ENCODE measurements around the gene LGALS9C.
"Not testable (repeated sequence)": the region's sequence is repeated elsewhere in the genome, so short reads cannot be mapped to it uniquely, and the experiment has no call there.

Gene LGALS9C

DNA sequence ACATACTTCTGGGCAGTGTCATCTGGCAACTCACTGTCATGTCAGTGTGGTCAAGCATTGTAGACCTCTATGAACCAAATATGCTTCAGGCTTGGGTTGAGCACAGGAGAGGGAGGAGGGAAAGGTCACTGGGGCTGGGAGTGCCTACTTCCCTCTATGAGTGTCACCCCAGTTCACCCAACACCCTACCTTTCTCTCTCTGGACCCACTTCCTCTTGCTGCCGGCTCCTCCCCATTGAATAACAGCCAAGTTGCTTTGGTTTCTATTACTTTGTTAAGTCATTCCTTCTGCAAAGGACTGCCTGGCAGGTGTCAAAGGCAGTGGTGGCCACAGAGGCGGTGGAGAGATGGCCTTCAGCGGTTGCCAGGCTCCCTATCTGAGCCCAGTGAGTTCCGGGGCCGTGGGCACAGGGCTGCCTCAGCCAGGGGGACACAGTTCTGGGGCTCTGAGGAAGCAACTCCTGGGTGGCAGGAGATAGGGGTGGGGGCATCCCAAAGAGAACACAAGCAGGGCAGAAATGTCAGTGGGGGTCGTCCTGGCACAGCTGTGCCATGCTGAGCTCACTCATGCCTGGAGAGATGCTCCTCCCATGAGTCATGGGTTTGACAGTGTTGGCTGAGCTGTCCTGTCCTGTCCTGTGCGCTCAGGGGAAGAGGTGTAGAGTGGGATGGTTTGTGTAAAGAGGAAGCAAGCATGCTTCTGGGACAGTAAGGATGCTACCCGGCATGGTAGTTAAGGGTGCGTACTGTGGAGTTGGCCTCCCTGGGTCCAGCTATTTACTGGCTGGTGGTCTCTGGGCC, at the start of gene LGALS9C:
TSS of gene LGALS9C (plus strand) at position 282 of the 801 bp plus-strand sequence. CDS start at position 348, 66 bp downstream.
- not testable (repeated sequence) for DNase-seq (ENCODE audit: low read depth)

DNA sequence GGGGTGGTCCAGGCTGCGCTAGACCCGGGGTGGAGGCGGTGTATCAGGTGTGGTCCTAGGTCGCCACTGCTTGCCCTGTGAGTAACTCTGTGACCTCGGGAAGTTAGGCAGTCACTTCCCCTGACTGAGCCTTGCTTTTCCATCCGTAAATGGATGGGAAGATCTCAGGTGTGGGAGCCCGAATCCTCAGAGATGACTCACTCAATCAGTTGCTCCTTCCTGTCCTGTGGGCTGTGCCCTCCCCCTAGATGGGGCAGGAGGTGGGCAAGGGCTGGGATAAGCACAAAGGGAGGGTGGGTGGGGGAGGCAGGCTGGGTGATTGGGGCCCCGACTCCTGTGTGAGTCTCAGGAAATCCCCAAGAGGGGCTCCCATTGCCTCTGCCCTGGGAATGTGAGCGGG, 44.4 kb upstream of the LGALS9C start:
- not testable (repeated sequence) for DNase-seq (ENCODE audit: low read depth)

DNA sequence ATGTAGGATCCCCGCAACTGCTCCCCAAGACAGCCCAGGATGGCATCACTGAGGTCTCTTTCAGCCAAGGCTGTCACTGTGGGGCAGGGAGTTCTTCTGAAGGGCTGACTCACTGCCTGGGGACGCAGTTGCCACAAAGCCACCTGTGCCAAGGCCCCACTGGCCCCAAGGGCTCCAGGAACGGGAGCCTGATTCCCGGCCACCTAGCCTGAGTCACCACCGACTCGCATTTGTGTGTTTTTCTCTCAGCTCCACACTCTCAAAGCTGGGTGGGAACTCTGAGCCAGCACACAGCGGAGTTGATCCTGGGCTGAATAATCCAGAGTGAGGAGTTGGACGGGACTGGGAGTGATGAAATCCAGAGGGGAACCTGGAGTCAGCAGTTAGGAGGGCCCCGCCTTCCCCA, 37.1 kb upstream of the LGALS9C start:
- not testable (repeated sequence) for DNase-seq (ENCODE audit: low read depth)

DNA sequence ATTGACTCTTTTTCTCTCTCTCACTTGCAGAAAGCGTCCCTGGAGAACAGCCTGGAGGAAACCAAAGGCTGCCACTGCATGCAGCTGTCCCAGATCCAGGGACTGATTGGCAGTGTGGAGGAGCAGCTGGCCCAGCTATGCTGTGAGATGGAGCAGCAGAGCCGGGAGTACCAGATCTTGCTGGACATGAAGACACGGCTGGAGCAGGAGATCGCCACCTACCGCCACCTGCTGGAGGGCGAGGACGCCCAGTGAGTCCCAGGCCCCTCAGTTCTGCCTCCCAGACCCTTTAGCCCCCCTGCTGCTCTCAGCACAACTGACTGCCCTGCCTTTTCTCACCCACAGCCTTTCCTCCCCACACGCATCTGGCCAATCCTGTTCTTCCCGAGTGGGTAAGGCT, 34.5 kb upstream of the LGALS9C start:
- DNase-seq (ENCODE audit: low read depth): peak; percentile 1

DNA sequence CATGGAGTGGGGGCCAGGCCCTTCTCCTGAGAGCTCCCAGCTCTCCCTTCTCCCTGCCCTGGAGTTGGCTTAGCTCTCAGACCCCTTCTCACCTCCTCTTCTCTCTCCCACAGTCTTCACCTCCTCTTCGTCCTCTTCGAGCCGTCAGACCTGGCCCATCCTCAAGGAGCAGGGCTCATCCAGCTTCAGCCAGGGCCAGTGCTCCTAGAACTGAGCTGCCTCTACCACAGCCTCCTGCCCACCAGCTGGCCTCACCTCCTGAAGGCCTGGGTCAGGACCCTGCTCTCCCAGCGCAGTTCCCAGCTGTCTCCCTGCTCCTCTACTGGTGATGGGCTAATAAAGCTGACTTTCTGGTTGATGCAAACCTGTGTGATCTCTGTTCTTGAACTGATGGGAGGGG, 34.1 kb upstream of the LGALS9C start:
- DNase-seq (ENCODE audit: low read depth): not testable (repeated sequence)

DNA sequence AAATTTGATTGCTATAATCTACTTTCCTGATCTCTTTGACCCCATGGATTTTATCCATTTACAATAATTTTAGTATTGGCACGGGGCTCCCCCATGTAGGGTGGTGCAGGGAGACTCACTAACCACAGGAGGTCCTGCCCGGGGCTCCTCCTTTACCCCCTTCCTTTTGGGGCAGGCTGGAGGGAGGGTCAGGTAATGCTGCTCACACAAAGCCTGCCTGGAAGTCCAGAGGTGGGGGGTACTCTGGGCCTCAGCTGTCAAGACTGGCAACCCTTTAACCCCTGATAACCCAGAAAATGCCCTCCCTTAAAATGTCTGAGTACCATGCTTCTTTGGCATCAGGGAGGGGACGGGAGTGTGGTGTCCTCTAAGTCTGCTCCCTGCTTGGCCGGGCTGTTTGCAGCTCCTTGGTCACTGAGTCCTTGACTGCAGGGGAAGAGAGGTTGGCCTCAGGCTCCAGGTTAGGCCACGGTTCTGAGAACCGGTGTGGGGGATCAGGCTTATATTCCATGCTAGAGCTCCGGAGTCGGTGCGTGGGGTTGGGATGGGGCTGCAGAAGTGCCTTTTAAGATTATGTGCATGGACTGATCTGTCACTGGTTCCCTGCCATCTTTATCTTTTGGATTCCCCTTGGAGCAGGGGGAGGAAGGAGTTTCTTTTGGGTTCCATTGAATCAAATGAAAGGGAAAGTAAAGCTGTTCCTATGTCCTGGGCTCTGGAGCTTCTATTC, 28.9 kb upstream of the LGALS9C start:
- DNase-seq (ENCODE audit: low read depth): not testable (repeated sequence)

DNA sequence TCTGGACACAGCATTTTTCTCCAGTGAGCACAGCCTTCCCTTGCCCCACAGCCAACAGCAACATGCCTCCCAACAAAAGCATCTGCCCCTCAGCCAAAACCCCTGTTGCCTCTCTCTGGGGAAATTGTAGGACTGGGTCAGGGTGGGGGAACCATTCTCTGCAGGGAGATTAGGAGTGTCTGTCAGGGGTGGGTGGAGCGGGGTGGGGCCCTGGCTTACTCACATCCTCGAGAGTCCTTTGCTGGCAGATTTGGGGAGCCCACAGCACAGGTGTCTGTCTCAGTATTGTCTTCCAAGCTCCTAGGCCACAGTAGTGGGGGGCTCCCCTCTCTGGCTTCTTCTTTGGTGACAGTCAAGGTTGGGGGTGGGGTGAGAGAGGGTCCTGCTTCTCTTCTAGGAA, 28.3 kb upstream of the LGALS9C start:
- DNase-seq (ENCODE audit: low read depth): not testable (repeated sequence)

DNA sequence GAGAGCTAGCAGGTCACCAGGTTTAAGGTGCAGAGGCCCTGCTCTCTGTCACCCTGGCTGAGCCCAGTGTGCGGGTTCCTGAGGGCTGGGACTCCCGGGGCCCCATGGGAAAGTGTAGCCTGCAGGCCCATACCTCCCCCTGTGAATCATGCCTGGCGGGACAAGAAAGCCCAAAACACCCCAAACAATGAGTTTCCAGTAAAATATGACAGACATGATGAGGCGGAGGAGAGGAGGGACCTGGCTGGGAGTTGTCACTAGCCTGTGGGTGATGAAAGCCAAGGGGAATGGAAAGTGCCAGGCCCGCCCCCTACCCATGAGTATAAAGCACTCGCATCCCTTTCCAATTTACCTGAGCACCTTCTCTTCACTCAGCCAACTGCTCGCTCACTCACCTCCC, 26.8 kb upstream of the LGALS9C start:
- not testable (repeated sequence) for DNase-seq (ENCODE audit: low read depth)

DNA sequence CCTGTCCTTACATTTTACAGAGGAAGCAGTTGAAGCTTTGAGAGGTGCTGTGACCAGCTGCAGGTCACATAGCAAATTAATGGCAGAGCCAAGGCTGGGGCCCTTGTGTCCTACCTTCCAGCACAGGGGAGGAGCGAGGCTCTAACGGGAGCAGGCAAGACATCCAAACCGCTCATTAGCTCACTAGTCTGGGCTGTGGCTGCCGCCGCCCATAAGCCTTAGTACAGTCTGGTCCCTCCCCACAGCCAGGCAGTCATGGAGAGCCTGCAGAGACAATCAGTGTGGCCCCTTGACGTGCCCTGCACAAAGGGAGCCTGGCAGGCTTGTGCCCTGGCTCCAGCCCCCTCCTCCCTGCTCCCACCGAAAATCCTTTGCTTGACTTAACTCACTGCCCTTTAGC, 25.6 kb upstream of the LGALS9C start:
- not testable (repeated sequence) for DNase-seq (ENCODE audit: low read depth)

DNA sequence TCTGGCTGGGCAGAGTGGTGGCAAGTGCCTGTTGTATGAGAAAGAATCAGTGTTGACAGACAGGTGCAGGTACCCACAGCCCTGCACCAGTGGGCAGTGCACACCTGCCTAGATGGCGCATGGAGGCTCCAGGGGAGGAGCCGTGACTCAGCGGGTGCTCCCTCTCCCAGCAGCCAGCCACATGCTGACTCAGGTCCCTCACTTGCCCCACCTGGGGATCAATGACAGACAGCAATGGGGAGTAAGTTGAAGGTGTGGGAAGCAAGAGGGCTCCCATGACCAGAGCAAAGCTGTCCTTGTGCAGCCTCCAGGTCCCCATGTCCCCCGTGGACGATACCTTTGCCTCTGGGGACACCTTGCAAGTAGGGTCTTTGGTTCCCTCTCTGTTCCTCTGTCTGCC, 24.6 kb upstream of the LGALS9C start:
- DNase-seq (ENCODE audit: low read depth): not testable (repeated sequence)

DNA sequence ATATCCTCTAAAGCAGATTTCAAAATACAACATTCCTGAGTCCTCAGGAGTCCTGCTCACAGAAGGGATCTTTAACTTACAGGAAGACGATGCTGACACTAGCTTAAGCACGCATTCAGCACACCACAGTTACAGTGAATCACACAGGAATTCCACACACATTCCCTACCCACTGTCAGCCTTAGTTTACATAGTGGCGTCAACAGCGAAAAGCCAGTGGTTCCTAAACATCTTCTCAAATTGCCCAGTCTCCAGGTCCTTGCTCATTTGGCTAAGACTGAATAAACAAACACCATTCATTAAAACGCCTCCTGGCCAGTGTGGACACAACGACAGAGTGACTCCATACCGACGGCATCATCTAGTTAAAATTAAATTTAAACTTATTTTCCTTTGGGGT, 17.6 kb upstream of the LGALS9C start:
- DNase-seq (ENCODE audit: low read depth): not testable (repeated sequence)

DNA sequence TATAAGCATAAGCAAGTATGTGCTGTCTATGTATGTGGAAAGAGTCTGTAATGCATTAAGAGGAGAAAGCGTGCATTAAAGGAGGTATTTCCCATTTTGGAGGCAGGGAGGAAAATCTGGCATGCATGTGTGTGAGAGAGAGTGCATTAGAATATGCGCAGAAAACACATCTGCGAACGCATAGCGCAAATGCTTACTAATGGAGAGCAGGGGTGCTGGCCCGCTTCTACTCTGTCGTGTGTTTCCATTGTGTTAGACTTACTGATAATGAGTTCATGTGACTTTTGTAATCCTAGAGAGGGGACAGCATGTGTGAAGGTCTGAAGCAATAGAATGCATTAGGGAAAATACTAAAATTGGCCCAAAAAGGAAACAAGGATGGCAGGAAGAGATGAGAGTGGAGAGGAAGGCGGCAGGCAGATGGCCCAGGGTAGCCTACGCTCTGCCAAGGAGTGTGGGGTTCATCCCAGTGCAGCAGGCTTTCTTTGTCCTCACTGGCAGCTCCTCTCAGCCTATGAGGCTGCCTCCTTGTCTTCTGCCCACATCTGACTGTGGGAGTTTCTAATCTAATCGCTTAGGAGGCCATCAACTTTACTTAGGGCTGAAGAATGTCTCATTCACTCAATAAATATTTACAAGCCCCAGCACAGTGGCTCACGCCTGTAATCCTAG, 12.6 kb upstream of the LGALS9C start:
- DNase-seq (ENCODE audit: low read depth): not testable (repeated sequence)

DNA sequence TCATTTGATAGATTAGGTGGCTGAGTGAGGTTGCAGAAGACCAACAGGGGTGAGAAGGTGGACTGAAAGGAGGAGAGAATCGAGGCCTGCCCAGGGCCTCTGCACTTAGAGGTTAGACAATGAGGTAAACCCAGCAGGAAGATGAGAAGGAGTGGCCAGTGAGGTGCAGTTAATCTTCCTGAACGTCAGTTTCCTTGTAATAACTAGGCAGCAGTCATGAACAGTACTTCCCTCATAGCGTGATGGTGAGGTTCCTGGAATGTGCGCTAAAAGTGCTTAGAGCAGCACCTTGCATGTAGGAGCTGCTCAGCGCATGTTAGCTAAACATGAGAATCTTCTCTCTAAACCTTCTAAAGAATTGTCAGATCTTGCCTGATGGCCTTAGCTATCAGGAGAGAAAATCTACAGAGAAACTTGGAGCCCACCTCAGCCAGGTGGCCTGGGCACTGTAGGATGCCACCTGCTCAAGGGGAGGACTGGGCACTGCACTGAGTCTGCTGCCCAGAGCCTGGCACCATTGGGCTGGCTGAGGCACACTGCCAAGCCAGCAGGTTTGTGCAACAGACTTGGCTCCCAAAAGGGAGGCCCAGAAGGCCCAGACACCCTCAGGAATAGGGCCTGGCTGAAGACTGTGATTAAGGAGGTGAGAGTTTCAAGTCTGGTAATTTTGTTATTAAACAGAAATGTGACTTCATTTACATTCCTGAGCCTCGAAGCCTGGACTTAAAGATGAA, 10.2 kb upstream of the LGALS9C start:
- DNase-seq (ENCODE audit: low read depth): not testable (repeated sequence)

DNA sequence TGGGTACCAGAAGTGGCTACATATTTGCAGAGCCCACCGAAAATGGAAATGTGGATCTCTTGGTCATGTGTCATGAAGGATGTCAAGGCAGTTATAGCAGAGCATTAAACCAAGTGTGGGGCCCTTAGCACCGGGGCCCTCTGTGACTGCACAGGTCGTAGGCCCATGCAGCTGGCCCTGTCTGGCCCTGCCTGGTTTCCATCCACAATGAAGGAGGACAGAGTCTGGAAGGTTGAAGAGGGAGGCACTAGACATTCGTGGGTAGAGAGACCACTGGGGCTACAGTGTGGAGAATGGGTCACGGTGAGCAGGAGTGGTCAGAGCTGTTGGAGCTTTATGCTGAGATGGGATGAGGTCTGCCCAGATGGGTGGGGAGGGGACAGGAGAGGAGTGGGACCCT, 9.6 kb upstream of the LGALS9C start:
- not testable (repeated sequence) for DNase-seq (ENCODE audit: low read depth)

DNA sequence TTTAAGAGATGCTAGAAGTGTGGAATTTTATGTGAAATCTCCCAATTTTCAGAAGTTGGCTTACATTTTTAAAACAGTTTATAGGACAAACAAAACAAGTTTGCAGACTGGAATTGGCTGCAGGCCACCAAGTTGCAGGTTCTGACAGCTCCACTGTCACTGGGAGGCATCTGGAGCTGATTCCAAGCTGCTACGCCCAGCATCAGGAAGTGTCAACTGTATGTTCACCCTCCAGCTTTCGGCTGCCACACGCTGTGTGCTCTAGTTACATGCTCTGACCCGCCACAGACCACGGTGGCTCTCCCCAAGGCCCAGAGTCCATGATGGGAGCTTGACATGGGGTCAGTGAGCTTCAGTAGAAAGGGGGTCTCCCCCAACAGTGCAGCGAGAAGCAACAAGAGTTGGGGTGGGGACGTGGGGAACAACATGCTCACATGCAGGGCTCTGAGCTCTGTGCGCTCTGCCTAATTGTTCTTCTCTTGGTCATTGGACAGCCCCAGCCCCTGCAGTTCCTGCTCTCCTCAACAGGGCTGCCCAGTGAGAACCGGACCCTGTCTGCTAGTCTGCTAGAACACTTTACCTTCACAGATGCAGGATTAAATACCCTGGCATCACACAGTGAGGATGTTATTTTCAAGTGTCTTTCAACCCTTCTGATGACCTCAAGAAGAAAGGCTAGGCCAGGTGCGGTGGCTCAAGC, 8.0 kb upstream of the LGALS9C start:
- not testable (repeated sequence) for DNase-seq (ENCODE audit: low read depth)

DNA sequence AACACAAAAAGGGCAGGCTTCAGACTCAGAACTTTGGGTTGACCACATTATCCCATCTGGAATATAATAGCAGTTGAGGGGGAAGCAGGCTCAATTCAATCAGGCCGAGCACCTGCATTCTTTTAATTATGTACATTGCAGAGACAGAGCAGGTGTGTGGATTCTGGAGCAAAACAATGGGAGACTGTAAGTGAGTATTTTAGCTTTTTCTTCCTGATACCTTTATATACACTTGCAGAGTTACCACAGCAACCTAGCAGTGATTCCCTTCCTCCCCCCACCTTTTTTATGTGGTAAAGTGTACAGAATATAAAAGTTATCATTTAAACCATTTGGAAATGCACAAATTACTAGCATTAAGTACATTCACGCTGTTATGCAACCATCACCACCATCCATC, 6.8 kb upstream of the LGALS9C start:
- DNase-seq (ENCODE audit: low read depth): not testable (repeated sequence)

DNA sequence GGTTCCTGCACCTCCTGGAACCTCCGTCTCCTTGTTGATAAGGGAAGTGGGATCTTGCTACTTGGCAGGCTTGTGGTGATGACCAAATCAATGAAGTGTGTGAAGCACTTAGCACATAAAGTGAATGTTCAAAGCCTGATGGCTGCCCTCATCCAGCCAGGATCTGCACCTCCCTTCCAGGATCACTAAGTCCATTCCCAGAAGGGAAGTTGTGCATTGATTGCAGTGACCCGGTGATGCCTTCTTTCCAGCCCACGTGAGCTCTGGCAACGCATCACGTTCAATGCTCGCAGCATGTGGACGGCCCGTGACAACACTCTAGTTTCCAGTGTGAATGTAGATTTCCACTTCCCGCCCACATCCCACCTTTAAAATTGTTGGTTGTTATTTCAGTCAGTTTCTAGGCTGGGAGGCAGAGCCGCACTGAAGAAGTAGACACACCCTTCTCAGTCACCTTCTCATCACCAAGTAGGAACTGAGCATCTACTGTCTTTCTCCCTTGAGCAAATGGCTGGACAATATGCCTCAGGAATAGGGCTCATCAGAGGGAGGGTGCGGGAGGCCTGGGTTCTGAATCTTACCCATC, 6.2 kb upstream of the LGALS9C start:
- not testable (repeated sequence) for DNase-seq (ENCODE audit: low read depth)

DNA sequence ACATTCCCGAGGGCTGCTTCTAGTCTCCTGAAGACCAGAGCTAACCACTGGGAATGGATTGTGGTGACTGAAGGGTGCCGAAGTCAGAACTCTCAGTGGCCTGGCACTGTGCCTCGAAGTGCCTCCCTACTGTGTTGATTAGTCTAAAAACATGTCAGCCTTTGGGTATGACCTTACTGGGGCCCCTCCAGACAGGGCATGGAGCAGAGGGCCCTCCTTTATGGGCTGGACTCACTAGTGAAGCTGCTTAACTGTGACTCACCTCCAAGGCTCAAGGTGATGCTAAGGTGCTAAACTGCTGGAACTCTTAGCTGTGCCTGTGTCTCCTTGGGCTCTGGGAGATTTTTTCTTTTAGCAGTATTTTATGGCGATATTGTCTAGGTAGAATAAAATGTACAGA, 2.6 kb upstream of the LGALS9C start:
- not testable (repeated sequence) for DNase-seq (ENCODE audit: low read depth)

DNA sequence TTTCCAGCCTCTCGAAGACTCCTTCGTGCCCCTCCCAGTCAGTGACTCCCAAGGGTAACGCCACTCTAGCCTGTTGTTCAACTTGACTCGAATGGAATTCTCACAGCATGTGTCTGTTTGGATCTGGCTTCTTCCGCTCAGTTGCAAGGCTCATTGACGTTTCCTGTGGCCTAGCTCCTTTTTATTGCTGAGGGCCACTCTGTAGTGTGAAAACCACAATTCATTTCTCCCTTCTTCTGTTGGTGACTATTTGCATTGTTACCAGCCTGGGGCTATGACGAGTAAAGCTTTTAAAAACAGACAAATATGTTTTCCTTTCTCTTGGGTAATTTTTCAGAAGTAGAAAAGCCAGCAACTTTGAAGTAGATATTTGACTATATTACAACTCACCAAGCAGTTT, 1.8 kb upstream of the LGALS9C start:
- DNase-seq (ENCODE audit: low read depth): not testable (repeated sequence)

DNA sequence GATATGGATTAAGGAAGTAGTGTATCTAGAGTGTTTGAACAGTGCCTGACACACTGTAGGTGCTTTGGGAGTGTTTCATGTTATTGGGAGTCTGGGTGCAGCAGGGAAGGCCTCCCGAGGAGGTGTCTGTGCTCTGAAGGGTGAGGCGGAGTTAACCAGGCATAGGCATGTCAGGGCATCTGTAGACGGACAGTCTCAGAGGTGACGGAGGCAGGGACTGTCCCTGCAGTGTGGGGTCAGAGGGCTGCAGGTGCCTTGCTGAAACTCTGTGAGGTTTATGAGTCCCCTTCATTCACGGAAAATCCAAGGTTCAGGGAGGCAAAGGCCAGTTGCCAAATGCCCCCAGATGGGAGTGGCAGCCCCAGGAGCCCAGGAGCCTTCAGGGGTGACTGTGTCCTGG, 778 bp downstream of the LGALS9C start:
- not testable (repeated sequence) for DNase-seq (ENCODE audit: low read depth)

DNA sequence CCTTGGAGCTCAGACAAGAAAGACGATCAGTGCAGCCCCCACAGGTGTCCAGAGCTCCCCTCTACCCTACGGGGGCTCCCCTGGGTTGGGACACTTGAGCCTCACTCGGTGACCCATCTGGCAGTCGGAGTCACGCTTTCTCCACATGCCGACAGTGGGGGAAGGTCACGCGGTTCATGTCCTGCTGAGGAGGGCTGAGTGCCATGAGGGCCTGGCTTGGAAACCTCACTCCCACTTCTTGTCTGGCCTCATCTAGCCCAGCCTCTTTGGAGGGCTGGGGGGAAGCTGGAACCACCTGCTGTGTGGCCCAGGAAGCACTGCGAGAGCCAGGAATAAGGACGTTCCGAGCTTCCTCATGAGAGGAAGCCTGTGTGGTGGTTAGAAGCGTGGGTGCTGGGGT, 1.8 kb downstream of the LGALS9C start:
- not testable (repeated sequence) for DNase-seq (ENCODE audit: low read depth)

Data from stimulated activated CD8-positive, alpha-beta memory T cell treated with anti-CD3 and anti-CD28 coated beads, Interleukin-15, amount 100 ng/mL, for 24 hours (primary cell).